RWPE1 (cell line): Measurements from ENCODE around the gene RAB31.

Source experiments
- CTCF ChIA-PET: fragments of 350-600 bp; sonication (Branson Sonifier 250); formaldehyde crosslinking; extraction: SDS; loops from one replicate; lab custom pipeline; 2021; lab: Yijun Ruan, JAX
- POLR2A ChIA-PET: fragments of 400-600 bp; formaldehyde crosslinking; extraction: SDS; loops from one replicate; lab custom pipeline; 2020; ENCODE audit warnings: antibody characterized with exemption; ENCODE audit not compliant: low non-redundant PET; lab: Yijun Ruan, JAX
- DNase-seq: peaks from one replicate; pipeline ENCODE4 v3.0.0; 2012; ENCODE audit warnings: low spot score
- H3K27ac ChIP-seq: fragments of 450-650 bp; 2 replicates; pipeline ENCODE4 v1.5.1; 2017
- TF ChIP-seq, protein P1 (sequence below): fragments of 450-650 bp; conservative IDR thresholded peaks from 2 replicates; pipeline ENCODE4 v1.5.1; 2017; ENCODE audit warnings: low read depth, mild to moderate bottlenecking

RAB31 gene

DNA sequence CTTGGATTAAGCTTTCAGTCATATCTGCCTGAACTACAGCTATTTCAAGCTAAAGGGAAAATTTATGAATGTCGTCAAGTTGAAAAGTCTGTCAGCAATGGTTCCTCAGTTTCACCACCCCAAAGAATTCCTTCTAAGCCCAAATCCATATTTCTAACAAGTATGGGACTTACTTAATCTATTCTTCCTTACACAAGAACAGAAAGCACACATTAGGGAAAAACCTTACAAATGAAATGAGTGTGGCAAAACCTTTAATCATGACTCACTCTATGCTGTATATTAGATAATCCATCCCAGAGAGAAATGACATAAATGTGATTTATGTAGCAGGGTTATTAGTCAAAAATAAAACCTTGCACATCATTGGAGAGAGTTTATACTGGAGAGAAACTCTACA, 78.9 kb downstream of the RAB31 start:
- ChIA-PET CTCF (no interaction called here), POLR2A (no interaction called here)
- no peak overlapping the region for H3K27ac ChIP-seq
- TF ChIP-seq, protein P1, sequence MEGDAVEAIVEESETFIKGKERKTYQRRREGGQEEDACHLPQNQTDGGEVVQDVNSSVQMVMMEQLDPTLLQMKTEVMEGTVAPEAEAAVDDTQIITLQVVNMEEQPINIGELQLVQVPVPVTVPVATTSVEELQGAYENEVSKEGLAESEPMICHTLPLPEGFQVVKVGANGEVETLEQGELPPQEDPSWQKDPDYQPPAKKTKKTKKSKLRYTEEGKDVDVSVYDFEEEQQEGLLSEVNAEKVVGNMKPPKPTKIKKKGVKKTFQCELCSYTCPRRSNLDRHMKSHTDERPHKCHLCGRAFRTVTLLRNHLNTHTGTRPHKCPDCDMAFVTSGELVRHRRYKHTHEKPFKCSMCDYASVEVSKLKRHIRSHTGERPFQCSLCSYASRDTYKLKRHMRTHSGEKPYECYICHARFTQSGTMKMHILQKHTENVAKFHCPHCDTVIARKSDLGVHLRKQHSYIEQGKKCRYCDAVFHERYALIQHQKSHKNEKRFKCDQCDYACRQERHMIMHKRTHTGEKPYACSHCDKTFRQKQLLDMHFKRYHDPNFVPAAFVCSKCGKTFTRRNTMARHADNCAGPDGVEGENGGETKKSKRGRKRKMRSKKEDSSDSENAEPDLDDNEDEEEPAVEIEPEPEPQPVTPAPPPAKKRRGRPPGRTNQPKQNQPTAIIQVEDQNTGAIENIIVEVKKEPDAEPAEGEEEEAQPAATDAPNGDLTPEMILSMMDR: no peak
- no peak for DNase-seq

DNA sequence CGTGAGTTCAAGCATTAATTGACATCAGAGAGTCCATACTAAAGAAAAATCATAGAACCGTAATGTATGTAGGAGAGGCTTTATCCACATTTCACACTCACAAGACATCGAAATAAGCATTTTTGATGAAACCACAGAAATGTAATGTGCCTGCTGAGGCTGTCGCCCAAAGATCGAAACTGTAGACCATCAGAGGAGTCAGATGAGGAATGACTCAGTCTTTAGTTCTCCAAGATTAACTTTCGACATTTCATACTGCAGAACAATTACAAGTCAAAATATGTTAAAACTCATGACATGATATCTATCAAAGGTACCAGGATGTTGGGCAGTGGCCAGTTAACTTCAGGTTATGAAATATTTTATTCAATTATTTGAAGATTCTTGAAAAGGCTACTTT, 79.6 kb downstream of the RAB31 start:
- ChIA-PET CTCF (no interaction called here), POLR2A (no interaction called here)
- no peak overlapping the region for H3K27ac ChIP-seq
- TF ChIP-seq, protein P1: no peak
- DNase-seq: no peak

DNA sequence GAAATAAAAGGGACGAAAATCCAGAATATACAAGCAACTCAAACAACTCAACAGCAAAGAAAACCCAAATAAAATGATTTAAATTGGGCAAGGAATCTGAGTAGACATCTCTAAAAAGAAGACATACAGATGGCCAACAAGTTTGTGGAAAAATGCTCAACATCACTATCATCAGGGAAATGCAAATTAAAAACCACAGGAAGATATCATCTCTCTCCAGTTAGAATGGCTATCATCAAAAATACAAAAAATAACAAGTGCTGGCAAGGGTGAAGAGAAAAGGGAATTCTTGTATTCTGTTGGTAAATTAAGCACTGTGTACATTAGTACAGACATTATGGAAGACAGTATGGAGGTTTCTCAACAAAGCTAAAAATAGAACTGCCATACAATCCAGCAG, 80.0 kb downstream of the RAB31 start:
- ChIA-PET POLR2A (no interaction called here), CTCF (interaction anchor here (1.1 kb wide), 1 partner anchor 16 kb away, joined by 3 read pairs; no protein-coding TSS in a partner anchor)
- TF ChIP-seq, protein P1: no peak

DNA sequence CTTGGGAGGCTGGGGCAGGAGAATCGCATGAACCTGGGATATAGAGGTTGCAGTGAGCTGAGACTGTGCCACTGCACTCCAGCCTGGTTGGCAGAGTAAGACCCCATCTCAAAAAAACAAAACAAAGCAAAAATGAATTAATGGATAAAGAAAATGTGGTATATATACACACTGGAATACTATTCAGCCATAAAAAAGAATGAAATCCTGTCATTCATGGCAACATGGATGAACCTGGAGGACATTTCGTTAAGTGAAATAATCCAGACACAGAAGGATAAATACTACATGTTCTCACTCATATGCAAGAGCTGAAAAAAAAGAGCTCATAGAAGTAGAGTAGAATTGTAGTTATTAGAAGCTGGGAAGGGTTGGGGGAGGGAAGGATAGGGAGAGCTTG, 80.8 kb downstream of the RAB31 start:
- no peak for DNase-seq
- TF ChIP-seq, protein P1: no peak
- POLR2A ChIA-PET: no interaction called here

More for the DNA sequence above, 80.0 kb downstream of the RAB31 start:
- DNase-seq: no peak
- H3K27ac ChIP-seq: no peak overlapping the region

DNA sequence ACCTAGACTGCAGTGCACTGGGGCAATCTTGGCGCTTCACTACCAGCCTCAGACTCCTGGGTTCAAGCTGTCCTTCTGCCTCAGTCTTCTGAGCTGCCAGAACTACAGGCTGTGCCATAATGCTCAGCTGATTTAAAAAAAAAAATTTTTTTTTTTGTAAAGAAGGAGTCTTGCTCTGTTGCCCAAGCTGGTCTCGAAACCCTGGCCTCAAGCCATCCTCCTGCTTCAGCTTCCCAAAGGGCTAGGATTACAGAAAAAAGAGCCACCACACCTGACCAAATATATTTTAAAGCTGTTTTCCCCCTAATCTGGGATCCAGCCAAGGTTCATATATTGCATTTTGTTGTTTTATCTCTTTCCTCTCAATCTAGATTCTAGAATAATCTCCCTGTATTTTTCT, 82.2 kb downstream of the RAB31 start:
- ChIA-PET POLR2A (no interaction called here), CTCF (interaction anchor here (0.7 kb wide), 1 partner anchor 1540 kb away, joined by 4 read pairs; no protein-coding TSS in a partner anchor)
- TF ChIP-seq, protein P1: no peak
- no peak for DNase-seq
- no peak overlapping the region for H3K27ac ChIP-seq

More for the DNA sequence above, 80.8 kb downstream of the RAB31 start:
- CTCF ChIA-PET: interaction anchor here (1.1 kb wide), 1 partner anchor 17 kb away, joined by 3 read pairs; no protein-coding TSS in a partner anchor
- H3K27ac ChIP-seq: no peak overlapping the region

DNA sequence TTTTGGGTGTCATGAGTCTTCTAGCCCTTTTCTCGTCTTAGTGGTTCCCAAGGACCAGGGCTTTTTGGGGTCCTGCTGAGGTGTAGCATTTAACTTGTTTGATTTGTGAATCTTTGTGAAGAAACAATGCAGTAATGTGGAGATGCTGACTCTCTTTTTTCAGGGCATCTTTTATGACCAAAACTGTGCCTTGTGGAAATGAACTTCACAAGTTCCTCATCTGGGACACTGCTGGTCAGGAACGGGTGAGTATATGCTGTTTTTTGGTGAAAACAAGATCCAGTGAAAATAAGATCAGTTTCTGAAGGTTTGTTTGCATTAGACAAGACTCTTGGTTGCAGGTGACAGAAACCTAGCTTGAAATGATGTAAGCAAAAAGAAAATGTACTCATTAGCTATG, 83.9 kb downstream of the RAB31 start:
- TF ChIP-seq, protein P1: no peak
- DNase-seq: no peak
- ChIA-PET CTCF (no interaction called here), POLR2A (no interaction called here)
- no peak overlapping the region for H3K27ac ChIP-seq
